Left ventricle myocardium inferior (tissue), 1 donor: ENCODE data around the gene P2RX7. TPM values are rescaled to one million over a fixed set of nuclear protein-coding genes. Genes with fewer than 3 reads are reported as not detected.

ENCODE experiments used
- DNase-seq: peaks from one replicate; pipeline ENCODE4 v3.0.0-alpha.2; 2020
- H3K27ac ChIP-seq: fragments of 200-600 bp; replicated peaks from 2 replicates; pipeline ENCODE4 v1.8.0; 2021
- H3K27me3 ChIP-seq: fragments of 200-600 bp; 2 replicates; pipeline ENCODE4 v1.8.0; 2021; ENCODE audit warnings: low read depth
- H3K36me3 ChIP-seq: fragments of 200-600 bp; 2 replicates; pipeline ENCODE4 v1.8.0; 2021
- H3K4me1 ChIP-seq: fragments of 200-600 bp; 2 replicates; pipeline ENCODE4 v1.8.0; 2021
- H3K4me3 ChIP-seq: fragments of 200-600 bp; 2 replicates; pipeline ENCODE4 v1.8.0; 2021; ENCODE audit warnings: mild to moderate bottlenecking, moderate library complexity
- H3K9me3 ChIP-seq: fragments of 200-600 bp; replicated peaks from 2 replicates; pipeline ENCODE4 v1.8.0; 2021
- intact Hi-C: fragments of 100-400 bp; cut with micrococcal nuclease; formaldehyde crosslinking; loops from one replicate; pipeline ENCODE4 v1.11.0; 2022
- long read RNA-seq: library from polyadenylated mRNA; unstranded; transcript quantifications from one replicate; pipeline ENCODE4 v2.0.0, GENCODE V29; 2021
- total RNA-seq: library from RNA; stranded (reverse); fragmentation: NEBNext Ultra II Directional; extraction: Animal tissue kit (Norgen Biotek cat#: 25700); gene quantifications from one replicate; pipeline ENCODE4 v1.2.1, GENCODE V29; 2021
- TF ChIP-seq, protein P1 (sequence below): fragments of 200-600 bp; IDR thresholded peaks from 2 replicates; pipeline ENCODE4 v1.8.0; 2021; ENCODE audit warnings: antibody characterized with exemption, mild to moderate bottlenecking, borderline replicate concordance
- donor health status: DM: no; HTN: yes; CAD: no; lungs with severe emphysema.

P2RX7 gene
- total RNA-seq, result 1.6 TPM
- long read RNA-seq, partial matches to known transcripts, result 1 of 1 reads
- long read RNA-seq, other reads (novel, unspliced or antisense), result 0 of 1 reads

DNA sequence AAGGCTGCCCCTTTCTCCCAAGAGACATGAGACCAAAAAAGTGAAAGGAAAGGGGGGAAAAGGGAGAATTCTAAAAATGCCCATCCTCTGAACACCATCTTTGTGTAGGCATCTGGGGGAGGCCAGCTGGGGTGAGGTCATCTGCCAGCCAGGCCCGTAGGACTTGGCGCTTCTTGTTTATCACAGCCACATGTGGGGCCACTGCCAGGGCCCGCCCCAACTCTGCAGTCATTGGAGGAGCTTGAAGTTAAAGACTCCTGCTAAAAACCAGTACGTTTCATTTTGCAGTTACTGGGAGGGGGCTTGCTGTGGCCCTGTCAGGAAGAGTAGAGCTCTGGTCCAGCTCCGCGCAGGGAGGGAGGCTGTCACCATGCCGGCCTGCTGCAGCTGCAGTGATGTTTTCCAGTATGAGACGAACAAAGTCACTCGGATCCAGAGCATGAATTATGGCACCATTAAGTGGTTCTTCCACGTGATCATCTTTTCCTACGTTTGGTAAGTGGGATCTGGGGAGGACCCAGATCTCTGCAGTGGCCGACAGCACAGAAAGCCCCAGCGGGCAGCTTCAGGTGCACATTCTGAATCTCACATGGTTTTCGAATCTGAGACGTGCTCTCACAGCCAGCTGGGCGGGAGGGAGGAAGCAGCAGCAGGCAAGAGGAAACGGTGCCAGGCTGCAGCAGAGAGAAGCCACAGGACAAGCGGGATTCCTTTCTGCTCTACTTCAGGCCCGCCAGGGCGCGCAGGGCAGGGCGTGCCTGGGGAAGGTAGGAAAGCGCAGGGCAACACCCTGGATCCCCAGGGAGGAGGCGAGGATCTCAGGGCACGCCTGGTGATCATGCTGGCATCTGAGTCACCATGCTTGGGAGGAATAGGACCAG, at the start of gene P2RX7:
TSS of gene P2RX7 (plus strand) at position 276 of the 881 bp plus-strand sequence. CDS start at position 371, 95 bp downstream.
- Histone ChIP-seq H3K27ac (peak within 1 kb of the TSS; percentile 88), H3K9me3 (no peaks in the 10 kb centered on the region), H3K27me3 (no peaks in the 10 kb centered on the region), H3K4me1 (peaks cover 47% of the 10 kb centered on the region), H3K4me3 (peak within 1 kb of the TSS; percentile 71), H3K36me3 (no peaks in the 10 kb centered on the region)
- TF ChIP-seq, protein P1, sequence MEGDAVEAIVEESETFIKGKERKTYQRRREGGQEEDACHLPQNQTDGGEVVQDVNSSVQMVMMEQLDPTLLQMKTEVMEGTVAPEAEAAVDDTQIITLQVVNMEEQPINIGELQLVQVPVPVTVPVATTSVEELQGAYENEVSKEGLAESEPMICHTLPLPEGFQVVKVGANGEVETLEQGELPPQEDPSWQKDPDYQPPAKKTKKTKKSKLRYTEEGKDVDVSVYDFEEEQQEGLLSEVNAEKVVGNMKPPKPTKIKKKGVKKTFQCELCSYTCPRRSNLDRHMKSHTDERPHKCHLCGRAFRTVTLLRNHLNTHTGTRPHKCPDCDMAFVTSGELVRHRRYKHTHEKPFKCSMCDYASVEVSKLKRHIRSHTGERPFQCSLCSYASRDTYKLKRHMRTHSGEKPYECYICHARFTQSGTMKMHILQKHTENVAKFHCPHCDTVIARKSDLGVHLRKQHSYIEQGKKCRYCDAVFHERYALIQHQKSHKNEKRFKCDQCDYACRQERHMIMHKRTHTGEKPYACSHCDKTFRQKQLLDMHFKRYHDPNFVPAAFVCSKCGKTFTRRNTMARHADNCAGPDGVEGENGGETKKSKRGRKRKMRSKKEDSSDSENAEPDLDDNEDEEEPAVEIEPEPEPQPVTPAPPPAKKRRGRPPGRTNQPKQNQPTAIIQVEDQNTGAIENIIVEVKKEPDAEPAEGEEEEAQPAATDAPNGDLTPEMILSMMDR, result no peak
- peak; percentile 80 for DNase-seq
- intact Hi-C loops, result no loop called here

DNA sequence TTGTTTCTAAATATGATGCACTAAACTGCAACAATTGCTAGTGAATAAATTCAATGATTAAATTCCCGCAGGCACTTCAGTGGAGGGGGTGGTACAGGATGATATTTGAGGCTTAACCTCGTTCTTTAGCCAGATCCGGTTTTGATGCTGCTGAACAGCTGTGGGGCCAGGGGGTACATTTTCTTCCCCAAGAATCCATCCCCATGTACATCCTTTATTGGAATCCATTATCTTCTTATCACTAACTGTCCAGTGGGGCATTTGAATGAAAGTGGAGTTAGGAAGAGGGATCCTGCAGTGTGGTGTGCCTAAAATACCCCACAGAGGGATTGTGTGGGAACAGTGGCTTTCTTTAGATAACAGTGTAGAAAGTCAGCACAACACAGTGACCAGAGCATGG, 48.4 kb upstream of the P2RX7 start:
- DNase-seq, result no peak
- no peak overlapping the region for H3K27ac ChIP-seq
- no peaks in the 10 kb centered on the region for H3K9me3 ChIP-seq
- no peaks in the 10 kb centered on the region for H3K36me3 ChIP-seq
- intact Hi-C loops, result no loop called here
- no peak overlapping the region for H3K4me3 ChIP-seq
- H3K4me1 ChIP-seq, result peaks cover 10% of the 10 kb centered on the region
- H3K27me3 ChIP-seq, result no peaks in the 10 kb centered on the region
- TF ChIP-seq, protein P1, result no peak

DNA sequence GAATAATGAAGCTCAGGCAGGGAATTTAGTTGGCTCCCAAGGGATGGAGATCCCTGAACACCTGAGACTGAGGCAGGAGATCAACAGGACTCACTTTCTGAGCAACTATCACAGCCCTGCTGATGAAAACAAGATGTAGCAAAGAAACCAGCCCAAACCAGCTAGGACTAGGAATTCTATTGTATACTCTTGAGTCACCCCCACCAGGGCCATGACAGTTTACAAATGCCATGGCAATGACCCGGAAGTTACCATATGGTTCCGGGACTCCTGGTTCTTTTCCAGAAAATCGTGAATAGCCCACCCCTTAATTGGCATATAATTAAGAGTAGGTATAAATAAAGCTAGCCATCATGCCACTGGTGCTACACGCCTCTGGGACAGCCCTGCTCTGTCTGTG, 47.6 kb upstream of the P2RX7 start:
- Histone ChIP-seq H3K9me3 (no peaks in the 10 kb centered on the region), H3K36me3 (no peaks in the 10 kb centered on the region), H3K27me3 (no peaks in the 10 kb centered on the region), H3K27ac (no peak overlapping the region), H3K4me1 (peaks cover 18% of the 10 kb centered on the region), H3K4me3 (no peak overlapping the region)
- TF ChIP-seq, protein P1, result no peak
- no peak for DNase-seq
- intact Hi-C loops, result no loop called here

DNA sequence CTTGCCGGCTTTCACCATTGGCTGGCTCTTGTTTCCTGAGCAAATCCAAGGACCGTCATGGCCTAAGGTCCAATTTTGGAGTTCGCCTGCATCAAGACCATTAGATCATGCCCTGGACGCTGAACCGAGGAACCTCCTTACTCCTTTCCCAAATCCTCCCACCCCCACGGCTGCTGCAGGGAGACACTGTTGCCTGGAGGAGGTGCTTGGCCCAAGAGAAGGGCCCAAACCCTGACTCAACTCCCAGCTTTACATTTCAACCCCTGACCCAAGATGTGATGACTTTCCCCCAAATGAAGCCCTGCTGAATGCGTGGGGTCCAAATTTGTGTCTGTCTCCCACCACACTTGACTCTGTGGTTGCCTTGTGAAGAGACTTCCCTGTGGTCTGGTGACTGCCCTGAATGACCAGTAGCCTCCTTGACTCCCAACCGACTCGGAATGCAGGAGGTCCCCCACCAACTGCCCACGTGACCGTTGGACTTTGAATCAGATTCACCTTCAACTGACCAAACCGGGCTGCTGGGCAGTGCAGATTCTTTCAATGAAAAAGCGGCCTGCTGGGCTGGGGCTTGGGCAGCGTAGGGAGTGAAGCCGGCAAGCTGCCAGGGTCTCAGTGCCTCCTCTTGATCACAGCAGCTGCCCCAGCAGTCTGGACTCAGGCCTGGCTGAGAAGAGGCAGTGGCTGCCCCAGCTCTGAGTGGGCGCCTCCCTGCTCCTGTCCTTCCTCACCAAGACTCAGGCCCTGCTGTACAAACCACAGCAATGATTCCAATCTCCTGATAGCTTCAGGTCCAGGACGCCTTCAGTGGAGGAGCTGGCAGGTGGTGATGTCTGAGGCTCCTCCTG, 46.9 kb upstream of the P2RX7 start:
- Histone ChIP-seq H3K27ac (no peak overlapping the region), H3K4me3 (no peak overlapping the region), H3K4me1 (peaks cover 18% of the 10 kb centered on the region), H3K36me3 (no peaks in the 10 kb centered on the region), H3K27me3 (no peaks in the 10 kb centered on the region), H3K9me3 (no peaks in the 10 kb centered on the region)
- TF ChIP-seq, protein P1, result no peak
- intact Hi-C loops, result no loop called here
- DNase-seq, result no peak

DNA sequence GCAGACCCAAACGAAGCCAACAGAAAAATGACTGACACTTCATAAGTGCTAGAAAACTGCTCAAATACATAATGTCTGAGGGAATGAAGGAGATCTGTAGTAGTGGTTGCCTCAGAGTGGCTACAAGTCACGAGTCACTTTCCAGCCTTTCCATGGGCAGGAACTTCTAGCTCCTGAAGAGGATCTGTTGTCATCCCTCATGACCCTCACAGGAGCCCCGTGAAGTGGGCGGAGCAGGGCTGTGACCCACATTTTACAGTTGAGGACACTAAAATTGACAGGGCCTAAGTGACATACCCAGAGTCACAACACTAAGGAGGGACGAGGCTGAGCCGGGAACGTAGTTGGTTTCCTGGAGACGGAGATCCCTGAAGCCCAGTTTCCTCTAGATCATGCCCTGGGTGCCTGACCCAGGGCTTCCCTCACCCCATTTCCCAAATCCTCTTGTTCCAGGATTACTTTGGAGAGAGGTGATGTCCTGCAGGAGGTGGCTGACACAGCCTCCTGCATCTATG, 45.8 kb upstream of the P2RX7 start:
- intact Hi-C loops, result no loop called here
- Histone ChIP-seq H3K27ac (no peak overlapping the region), H3K9me3 (no peaks in the 10 kb centered on the region), H3K36me3 (no peaks in the 10 kb centered on the region), H3K4me3 (no peak overlapping the region), H3K4me1 (peaks cover 18% of the 10 kb centered on the region), H3K27me3 (no peaks in the 10 kb centered on the region)
- TF ChIP-seq, protein P1, result no peak
- DNase-seq, result no peak
